Panc1 (cell line): ENCODE results near the gene TALDO1. TPM values are rescaled to one million over a fixed set of nuclear protein-coding genes. Genes with fewer than 3 reads are reported as not detected.

ENCODE experiments used
- ATAC-seq: fragments of 200-7000 bp; cut with Tn5 transposase; 2 replicates; pipeline ENCODE4 v1.9.1; 2020; ENCODE audit warnings: mild to moderate bottlenecking, moderate library complexity
- BruUV-seq: library from RNA; stranded (reverse); fragments of 400-500 nt; replicated peaks from 2 replicates; lab custom pipeline; 2021; lab: Mats Ljungman, UMichigan
- CTCF ChIA-PET: fragments of 300-600 bp; sonication (Branson Sonifier 250); formaldehyde crosslinking; loops from one replicate; lab custom pipeline; 2022; ENCODE audit warnings: antibody characterized with exemption; lab: Charles Lee
- POLR2A ChIA-PET: fragments of 300-600 bp; sonication (Branson Sonifier 250); formaldehyde crosslinking; loops from one replicate; lab custom pipeline; 2022; ENCODE audit warnings: antibody characterized with exemption; lab: Charles Lee
- DNase-seq: peaks from one replicate; pipeline ENCODE4 v3.0.0-alpha.2; 2010; ENCODE audit warnings: low read depth, low spot score
- H3K27ac ChIP-seq: 2 replicates; pipeline ENCODE4 v1.5.1; 2011; ENCODE audit warnings: mild to moderate bottlenecking, low read length, inconsistent platforms
- H3K27me3 ChIP-seq: fragments of 200-500 bp; sonication (Bioruptor generic); 2 replicates; pipeline ENCODE4 v1.6.0; 2014; ENCODE audit warnings: low read length, inconsistent platforms; ENCODE audit not compliant: control insufficient read depth, insufficient read depth
- H3K36me3 ChIP-seq: fragments of 200-500 bp; sonication (Bioruptor generic); 2 replicates; pipeline ENCODE4 v1.5.1; 2014; ENCODE audit warnings: inconsistent platforms, mild to moderate bottlenecking, low read length, moderate library complexity; ENCODE audit not compliant: control insufficient read depth, insufficient read depth
- H3K4me1 ChIP-seq: 2 replicates; pipeline ENCODE4 v1.5.1; 2011; ENCODE audit warnings: inconsistent platforms, mild to moderate bottlenecking, low read length, moderate library complexity; ENCODE audit not compliant: control insufficient read depth, insufficient read depth
- H3K4me3 ChIP-seq, 2 experiments: 2 replicates each; pipeline ENCODE4 v1.5.1; 2011 to 2012; ENCODE audit warnings: low read depth in 2 of 2, low read length in 2 of 2, mild to moderate bottlenecking in 2 of 2, inconsistent platforms in 1 of 2, moderate library complexity in 1 of 2
- H3K9me3 ChIP-seq: fragments of 200-500 bp; sonication (Bioruptor generic); 2 replicates; pipeline ENCODE4 v1.5.1; 2014; ENCODE audit warnings: low read depth, mild to moderate bottlenecking, inconsistent platforms, low read length, moderate library complexity; ENCODE audit not compliant: control insufficient read depth, insufficient read depth
- POLR2AphosphoS5 ChIP-seq: IDR thresholded peaks from 2 replicates; pipeline ENCODE4 v1.6.1; 2012; ENCODE audit warnings: mild to moderate bottlenecking, low read depth, low read length, moderate library complexity
- SIN3A ChIP-seq: IDR thresholded peaks from 2 replicates; pipeline ENCODE4 v1.6.1; 2012; ENCODE audit warnings: low read depth, mild to moderate bottlenecking, low read length, moderate library complexity, borderline replicate concordance; ENCODE audit not compliant: insufficient read depth
- TCF7L2 ChIP-seq: IDR thresholded peaks from 2 replicates; pipeline ENCODE4 v1.6.1; 2011; ENCODE audit warnings: mild to moderate bottlenecking, low read depth, low read length, inconsistent platforms
- in situ Hi-C: cut with HindIII; loops from 2 replicates; pipeline ENCODE4 v1.10.0; 2016; ENCODE audit warnings: low sequenced_read_pairs, low pct_unique_long_range_greater_than_20kb
- intact Hi-C: fragments of 100-400 bp; cut with micrococcal nuclease; formaldehyde crosslinking; loops from one replicate; pipeline ENCODE4 v1.10.0; 2022; ENCODE audit not compliant: unreplicated experiment
- total RNA-seq: library from RNA; stranded (reverse); gene quantifications from one replicate; pipeline ENCODE4 v1.2.1, GENCODE V29; 2021; ENCODE audit not compliant: unreplicated experiment
- TF ChIP-seq, protein P1 (sequence below): fragments of 450-650 bp; IDR thresholded peaks from 2 replicates; pipeline ENCODE4 v1.5.1; 2017; ENCODE audit warnings: mild to moderate bottlenecking
- TF ChIP-seq, protein P2 (sequence below), 2 experiments: IDR thresholded peaks; 2 replicates each; pipeline ENCODE4 v1.6.1; 2011 to 2012; ENCODE audit warnings: low read depth in 2 of 2, control low read depth in 1 of 2, low read length in 1 of 2, mild to moderate bottlenecking in 1 of 2, moderate library complexity in 1 of 2; ENCODE audit not compliant: insufficient read depth in 1 of 2

Gene TALDO1
- total RNA-seq, 1 experiment from 2014 or later: 257 TPM

DNA sequence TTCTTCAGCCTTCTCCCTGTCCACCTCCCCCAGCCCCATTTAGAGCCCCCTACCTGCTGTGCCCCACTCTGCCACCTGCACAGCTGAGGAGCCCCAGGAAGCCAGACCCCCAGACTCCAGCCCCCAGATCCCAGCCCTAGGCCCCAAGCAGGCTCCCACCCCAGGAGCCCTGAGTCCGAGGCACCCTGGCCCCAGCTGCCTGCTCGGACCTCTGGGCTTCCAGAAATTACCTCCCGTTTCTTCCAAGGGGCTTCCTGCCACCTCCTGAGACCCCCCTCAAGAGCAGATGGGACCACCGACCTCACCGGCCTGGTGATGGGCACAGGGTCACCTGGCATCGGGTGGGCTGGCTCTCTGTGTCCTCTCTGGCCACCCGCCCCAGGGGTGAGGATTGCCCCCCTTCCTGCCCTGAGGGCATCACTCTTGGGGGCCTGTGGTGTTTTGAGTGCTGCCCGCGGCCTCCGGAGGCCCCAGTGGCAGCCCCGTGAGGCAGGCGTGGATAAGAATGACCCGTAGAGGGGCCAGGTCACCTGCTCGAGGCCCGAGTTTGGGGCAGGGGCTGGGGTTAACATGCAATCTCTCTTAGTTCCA is 18.3 kb upstream of the TALDO1 start:
- ATAC-seq: no peak

DNA sequence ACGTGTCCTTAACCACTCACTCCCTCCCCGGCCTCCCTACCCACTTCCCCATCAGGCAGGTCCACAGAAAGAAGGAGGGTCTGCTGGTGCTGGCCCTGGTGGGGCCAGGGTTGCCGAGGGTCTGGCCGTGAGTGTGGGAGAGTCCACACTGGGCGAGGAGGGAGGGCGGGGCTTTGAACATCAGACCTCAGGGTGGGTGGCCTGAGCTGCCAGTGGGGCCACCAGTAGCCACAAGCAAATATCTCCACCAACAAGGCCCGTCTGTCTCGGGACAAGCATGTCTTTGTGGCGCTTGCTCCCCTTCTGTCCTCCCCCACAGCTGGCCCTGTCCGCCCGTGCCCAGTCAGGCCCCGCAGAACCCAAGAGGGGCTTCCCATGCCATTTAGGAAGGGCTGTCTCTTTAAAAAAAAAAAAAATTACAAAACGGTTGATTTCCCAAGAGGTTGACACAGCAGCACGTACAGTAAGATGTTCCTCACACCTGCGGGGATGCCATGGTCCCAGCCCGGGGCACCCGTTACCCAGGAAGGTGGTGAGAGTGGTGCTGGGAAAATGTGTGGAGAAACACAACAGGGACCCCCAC is 17.7 kb upstream of the TALDO1 start:
- ChIA-PET POLR2A (no interaction called here), CTCF (interaction anchor here (0.6 kb wide), 1 partner anchor 319 kb away, joined by 6 read pairs; no protein-coding TSS in a partner anchor)

More for the DNA sequence above, 18.3 kb upstream of the TALDO1 start:
- no peak for DNase-seq
- no TSS peak for BruUV-seq
- Histone ChIP-seq H3K9me3 (no peaks in the 10 kb centered on the region), H3K36me3 (no peaks in the 10 kb centered on the region; the same call in 1 of the 2 replicates), H3K4me1 (peaks cover 38% of the 10 kb centered on the region), H3K27me3 (no peaks in the 10 kb centered on the region), H3K27ac (peak overlapping the region; percentile 45), H3K4me3 (no peak overlapping the region)
- TF ChIP-seq SIN3A: no peak
- TF ChIP-seq POLR2AphosphoS5: peak; percentile 10; the same call in 1 of the 2 replicates
- TF ChIP-seq, protein P1, sequence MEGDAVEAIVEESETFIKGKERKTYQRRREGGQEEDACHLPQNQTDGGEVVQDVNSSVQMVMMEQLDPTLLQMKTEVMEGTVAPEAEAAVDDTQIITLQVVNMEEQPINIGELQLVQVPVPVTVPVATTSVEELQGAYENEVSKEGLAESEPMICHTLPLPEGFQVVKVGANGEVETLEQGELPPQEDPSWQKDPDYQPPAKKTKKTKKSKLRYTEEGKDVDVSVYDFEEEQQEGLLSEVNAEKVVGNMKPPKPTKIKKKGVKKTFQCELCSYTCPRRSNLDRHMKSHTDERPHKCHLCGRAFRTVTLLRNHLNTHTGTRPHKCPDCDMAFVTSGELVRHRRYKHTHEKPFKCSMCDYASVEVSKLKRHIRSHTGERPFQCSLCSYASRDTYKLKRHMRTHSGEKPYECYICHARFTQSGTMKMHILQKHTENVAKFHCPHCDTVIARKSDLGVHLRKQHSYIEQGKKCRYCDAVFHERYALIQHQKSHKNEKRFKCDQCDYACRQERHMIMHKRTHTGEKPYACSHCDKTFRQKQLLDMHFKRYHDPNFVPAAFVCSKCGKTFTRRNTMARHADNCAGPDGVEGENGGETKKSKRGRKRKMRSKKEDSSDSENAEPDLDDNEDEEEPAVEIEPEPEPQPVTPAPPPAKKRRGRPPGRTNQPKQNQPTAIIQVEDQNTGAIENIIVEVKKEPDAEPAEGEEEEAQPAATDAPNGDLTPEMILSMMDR: no peak
- TF ChIP-seq TCF7L2: no peak
- TF ChIP-seq, protein P2, sequence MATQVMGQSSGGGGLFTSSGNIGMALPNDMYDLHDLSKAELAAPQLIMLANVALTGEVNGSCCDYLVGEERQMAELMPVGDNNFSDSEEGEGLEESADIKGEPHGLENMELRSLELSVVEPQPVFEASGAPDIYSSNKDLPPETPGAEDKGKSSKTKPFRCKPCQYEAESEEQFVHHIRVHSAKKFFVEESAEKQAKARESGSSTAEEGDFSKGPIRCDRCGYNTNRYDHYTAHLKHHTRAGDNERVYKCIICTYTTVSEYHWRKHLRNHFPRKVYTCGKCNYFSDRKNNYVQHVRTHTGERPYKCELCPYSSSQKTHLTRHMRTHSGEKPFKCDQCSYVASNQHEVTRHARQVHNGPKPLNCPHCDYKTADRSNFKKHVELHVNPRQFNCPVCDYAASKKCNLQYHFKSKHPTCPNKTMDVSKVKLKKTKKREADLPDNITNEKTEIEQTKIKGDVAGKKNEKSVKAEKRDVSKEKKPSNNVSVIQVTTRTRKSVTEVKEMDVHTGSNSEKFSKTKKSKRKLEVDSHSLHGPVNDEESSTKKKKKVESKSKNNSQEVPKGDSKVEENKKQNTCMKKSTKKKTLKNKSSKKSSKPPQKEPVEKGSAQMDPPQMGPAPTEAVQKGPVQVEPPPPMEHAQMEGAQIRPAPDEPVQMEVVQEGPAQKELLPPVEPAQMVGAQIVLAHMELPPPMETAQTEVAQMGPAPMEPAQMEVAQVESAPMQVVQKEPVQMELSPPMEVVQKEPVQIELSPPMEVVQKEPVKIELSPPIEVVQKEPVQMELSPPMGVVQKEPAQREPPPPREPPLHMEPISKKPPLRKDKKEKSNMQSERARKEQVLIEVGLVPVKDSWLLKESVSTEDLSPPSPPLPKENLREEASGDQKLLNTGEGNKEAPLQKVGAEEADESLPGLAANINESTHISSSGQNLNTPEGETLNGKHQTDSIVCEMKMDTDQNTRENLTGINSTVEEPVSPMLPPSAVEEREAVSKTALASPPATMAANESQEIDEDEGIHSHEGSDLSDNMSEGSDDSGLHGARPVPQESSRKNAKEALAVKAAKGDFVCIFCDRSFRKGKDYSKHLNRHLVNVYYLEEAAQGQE (IDR thresholded peaks at IDR 0.05; ENCODE audit: insufficient read depth in 1 of 2, low read depth in 2 of 2, low read length in 1 of 2): no peak
- intact Hi-C loops (loop anchor here (10.0 kb wide), 1 partner anchor 174 kb away; no protein-coding TSS in a partner anchor), in situ Hi-C loops (no loop called here)
- ChIA-PET CTCF (interaction anchor here (0.6 to 1.1 kb wide), 10 partner anchors 8 to 1376 kb away, joined by 3 to 12 read pairs (median 5); partner anchors contain the start of genes GATD1 and TMEM80), POLR2A (no interaction called here)

More for the DNA sequence above, 17.7 kb upstream of the TALDO1 start:
- H3K4me3 ChIP-seq: no peak overlapping the region
- H3K27ac ChIP-seq: peak overlapping the region; percentile 45
- no peaks in the 10 kb centered on the region; the same call in 1 of the 2 replicates for H3K36me3 ChIP-seq
- peaks cover 36% of the 10 kb centered on the region for H3K4me1 ChIP-seq
- no peak for DNase-seq
- H3K27me3 ChIP-seq: no peaks in the 10 kb centered on the region
- in situ Hi-C loops: no loop called here
- no TSS peak for BruUV-seq
- H3K9me3 ChIP-seq: no peaks in the 10 kb centered on the region
- intact Hi-C loops: loop anchor here (10.0 kb wide), 1 partner anchor 175 kb away; no protein-coding TSS in a partner anchor
- ATAC-seq: no peak
- TF ChIP-seq TCF7L2 (no peak), SIN3A (no peak), POLR2AphosphoS5 (no peak)
- TF ChIP-seq, protein P1: no peak
- TF ChIP-seq, protein P2 (IDR thresholded peaks at IDR 0.05; ENCODE audit: insufficient read depth in 1 of 2, low read depth in 2 of 2, low read length in 1 of 2): no peak
